GM12864 (cell line): ENCODE data around the gene USP21.
A peak's percentile ranks its signal among the peaks of the same experiment; 100 is the strongest.
"Not testable (repeated sequence)": the region's sequence is repeated elsewhere in the genome, so short reads cannot be mapped to it uniquely, and the experiment has no call there.

Experiments used
- DNase-seq: peaks from one replicate; pipeline ENCODE4 v3.0.0-alpha.2; 2011; ENCODE audit warnings: low read depth
- H3K4me3 ChIP-seq: 2 replicates; pipeline ENCODE4 v1.5.1; 2011; ENCODE audit warnings: mild to moderate bottlenecking, low read depth, low read length, control low read depth
- CTCF ChIP-seq: IDR thresholded peaks from 2 replicates; pipeline ENCODE4 v1.5.1; 2011; ENCODE audit warnings: low read depth, mild to moderate bottlenecking, moderate library complexity, low read length, control low read depth, inconsistent platforms; ENCODE audit errors: missing control alignments

USP21 gene, protein sequence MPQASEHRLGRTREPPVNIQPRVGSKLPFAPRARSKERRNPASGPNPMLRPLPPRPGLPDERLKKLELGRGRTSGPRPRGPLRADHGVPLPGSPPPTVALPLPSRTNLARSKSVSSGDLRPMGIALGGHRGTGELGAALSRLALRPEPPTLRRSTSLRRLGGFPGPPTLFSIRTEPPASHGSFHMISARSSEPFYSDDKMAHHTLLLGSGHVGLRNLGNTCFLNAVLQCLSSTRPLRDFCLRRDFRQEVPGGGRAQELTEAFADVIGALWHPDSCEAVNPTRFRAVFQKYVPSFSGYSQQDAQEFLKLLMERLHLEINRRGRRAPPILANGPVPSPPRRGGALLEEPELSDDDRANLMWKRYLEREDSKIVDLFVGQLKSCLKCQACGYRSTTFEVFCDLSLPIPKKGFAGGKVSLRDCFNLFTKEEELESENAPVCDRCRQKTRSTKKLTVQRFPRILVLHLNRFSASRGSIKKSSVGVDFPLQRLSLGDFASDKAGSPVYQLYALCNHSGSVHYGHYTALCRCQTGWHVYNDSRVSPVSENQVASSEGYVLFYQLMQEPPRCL

DNA sequence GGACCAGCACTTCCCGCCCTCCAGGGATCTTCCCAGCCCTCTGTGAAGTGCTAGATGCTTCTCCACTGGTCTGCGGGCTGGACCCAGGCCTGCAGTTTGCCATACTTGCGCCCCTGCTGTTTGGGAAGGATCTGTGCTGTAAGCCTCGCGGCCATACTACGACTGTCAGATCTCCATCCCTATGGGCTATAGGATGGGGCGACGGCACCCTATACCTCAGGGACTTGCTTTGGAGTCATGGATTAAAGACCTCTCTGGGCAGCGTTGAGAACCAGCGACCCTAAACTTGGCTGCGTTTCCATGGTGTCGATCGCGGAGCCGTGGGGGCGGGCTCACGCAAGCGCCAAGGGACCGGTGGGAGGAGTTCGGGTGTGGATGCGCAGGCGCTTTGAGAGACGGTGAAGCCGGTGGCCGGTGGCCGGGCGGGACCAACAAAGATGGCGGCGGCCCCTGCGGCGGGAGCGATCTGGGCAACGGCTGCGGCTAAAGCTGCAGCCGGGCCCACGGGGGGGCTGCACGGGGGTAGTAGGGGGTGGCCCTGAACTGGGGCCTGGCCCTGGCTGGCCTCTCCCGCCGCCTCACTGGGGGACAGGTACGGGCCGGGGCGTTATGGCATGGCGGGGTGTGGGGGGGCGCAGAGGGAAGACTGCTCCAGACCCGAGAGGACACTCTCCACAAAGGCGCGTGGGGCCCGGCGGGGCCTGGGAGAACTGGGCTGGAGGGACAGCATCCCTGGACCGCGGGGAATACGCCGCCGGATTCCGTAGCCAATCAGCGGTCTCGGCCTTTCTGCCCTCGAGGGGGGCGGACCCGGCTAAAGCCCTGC is at the start of gene USP21:
TSS of gene USP21 (plus strand) at position 414 of the 826 bp plus-strand sequence. CDS start 1,141 bp downstream, outside the sequence.
- peak; percentile 49 for TF ChIP-seq CTCF
- H3K4me3 ChIP-seq, result peak within 1 kb of the TSS; percentile 65
- DNase-seq, result no peak

DNA sequence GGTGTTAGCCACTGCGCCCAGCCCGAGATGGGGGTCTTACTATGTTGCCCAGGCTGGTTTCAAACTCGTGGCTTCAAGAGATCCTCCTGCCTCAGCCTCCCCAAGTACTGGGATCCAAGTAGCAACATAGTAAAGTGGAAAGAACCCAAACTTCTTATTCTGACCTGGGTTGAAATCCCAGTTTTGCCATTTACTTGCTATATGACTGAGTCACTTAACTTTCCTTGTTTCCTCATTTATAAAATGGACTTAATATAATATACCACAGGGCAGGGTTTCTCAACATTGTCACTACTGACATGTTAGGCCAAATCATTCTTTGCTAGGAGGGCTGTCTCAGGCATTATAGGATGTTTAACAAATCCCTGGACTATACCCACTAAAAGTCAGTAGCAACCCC is 48.2 kb upstream of the USP21 start:
- no peak for DNase-seq
- TF ChIP-seq CTCF, result no peak
- H3K4me3 ChIP-seq, result no peak overlapping the region

DNA sequence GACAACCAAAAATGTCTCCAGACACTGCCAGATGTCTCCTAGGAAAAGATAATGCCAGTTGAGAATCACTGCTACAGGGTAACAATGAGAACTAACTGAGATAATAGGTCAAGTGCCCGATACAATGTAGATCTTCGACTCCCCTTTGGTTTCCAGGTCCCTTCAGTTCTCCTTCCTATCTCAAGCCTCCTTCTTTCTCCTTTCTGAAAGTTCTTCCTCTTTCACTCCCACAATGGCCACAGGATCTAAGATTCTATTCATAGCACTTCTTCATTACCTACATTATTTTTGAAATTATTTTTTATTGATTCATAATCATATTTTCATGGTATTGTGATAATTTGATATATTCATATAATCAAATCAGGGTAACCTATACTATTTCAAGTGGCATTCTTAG is 47.8 kb upstream of the USP21 start:
- no peak for DNase-seq
- H3K4me3 ChIP-seq, result no peak overlapping the region
- TF ChIP-seq CTCF, result no peak

GRCh38 chr1:161113915-161114314 is 45.4 kb upstream of the USP21 start:
- TF ChIP-seq CTCF, result no peak
- no peak for DNase-seq
- H3K4me3 ChIP-seq, result no peak overlapping the region

GRCh38 chr1:161114556-161114955 is 44.7 kb upstream of the USP21 start:
- no peak for TF ChIP-seq CTCF
- H3K4me3 ChIP-seq, result no peak overlapping the region
- DNase-seq, result no peak

DNA sequence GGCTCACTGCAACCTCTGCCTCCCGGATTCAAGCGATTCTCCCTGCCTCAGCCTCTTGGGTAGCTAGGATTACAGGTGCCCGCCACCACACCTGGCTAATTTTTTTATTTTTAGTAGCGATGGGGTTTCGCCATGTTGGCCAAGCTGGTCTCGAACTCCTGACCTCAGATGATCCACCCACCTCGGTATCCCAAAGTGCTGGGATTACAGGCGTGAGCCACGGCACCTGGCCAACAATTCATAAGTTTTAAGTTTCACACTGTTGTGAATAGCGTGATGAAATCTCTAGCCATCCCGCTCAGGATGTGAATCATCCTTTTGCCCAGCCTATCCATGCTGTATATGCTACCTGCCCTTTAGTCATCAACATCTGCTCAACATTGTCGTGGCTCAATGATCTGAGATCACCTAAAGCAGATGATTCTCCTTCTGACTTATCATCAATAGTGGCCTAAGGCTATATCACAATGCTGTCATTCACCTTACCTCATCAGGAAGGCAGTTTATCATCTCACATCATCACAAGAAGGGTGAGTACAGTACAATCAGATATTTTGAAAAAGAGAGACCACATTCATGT is 44.1 kb upstream of the USP21 start:
- no peak for TF ChIP-seq CTCF
- no peak for DNase-seq
- H3K4me3 ChIP-seq, result no peak overlapping the region

DNA sequence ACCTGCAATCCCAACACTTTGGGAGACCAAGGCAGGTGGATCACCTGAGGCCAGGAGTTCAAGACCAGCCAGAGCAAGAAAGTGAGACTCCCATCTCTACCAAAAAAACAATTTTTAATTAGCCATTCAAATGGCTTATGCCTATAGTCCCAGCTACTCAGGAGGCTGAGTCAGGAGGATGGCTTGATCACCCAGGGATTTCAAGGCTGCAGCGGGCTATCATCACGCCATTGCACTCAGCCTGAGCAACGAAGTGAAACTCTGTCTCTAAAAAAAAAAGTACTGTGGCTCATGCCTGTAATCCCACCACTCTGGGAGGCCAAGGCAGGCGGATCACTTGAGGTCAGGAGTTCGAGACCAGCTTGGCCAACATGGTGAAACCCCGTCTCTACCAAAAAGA is 43.3 kb upstream of the USP21 start:
- not testable (repeated sequence) for DNase-seq, H3K4me3 ChIP-seq
